GM12875 (cell line): ENCODE results near the gene PRODH2.

Experiments
- H3K4me3 ChIP-seq: one replicate; pipeline ENCODE4 v1.5.1; 2011; ENCODE audit warnings: low read depth, low read length, control low read depth
- TF ChIP-seq, protein P1 (sequence below): IDR thresholded peaks from 2 replicates; pipeline ENCODE4 v1.5.1; 2011; ENCODE audit warnings: low read depth, mild to moderate bottlenecking, control low read depth, inconsistent platforms, low read length, moderate library complexity, borderline replicate concordance; ENCODE audit not compliant: insufficient read depth

Gene PRODH2

DNA sequence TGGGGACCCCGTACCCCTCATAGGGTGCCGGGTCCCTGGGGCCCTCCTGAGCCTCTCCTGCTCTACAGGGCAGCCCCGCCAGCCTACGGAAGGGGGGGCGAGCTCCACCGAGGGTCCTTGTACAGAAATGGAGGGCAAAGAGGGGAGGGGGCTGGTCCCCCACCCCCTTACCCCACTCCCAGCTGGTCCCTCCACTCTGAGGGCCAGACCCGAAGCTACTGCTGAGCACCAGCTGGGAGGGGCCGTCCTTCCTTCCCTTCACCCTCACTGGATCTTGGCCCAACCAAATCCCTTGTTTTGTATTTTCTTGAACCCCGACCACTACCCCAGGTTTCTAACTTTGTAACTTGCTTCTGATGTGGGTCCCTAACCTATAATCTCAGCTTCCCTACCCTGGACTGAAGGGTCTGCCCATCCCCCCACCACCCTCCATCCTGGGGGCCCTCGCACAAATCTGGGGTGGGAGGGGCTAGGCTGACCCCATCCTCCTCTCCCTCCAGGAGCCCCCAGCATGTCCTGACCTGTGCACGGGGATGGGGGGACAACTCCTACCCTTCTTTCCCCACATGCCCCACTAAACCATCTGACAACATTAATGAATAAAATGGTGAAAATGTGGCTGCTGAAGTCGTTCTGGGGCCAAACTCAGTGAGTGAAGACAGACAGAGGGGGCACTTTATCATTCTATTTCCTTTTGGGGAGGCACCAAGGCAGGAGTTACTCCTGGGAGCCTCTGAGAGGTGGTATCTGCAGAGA is 24.3 kb downstream of the PRODH2 start:
- TF ChIP-seq, protein P1, sequence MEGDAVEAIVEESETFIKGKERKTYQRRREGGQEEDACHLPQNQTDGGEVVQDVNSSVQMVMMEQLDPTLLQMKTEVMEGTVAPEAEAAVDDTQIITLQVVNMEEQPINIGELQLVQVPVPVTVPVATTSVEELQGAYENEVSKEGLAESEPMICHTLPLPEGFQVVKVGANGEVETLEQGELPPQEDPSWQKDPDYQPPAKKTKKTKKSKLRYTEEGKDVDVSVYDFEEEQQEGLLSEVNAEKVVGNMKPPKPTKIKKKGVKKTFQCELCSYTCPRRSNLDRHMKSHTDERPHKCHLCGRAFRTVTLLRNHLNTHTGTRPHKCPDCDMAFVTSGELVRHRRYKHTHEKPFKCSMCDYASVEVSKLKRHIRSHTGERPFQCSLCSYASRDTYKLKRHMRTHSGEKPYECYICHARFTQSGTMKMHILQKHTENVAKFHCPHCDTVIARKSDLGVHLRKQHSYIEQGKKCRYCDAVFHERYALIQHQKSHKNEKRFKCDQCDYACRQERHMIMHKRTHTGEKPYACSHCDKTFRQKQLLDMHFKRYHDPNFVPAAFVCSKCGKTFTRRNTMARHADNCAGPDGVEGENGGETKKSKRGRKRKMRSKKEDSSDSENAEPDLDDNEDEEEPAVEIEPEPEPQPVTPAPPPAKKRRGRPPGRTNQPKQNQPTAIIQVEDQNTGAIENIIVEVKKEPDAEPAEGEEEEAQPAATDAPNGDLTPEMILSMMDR, result no peak
- H3K4me3 ChIP-seq, result no peak overlapping the region

DNA sequence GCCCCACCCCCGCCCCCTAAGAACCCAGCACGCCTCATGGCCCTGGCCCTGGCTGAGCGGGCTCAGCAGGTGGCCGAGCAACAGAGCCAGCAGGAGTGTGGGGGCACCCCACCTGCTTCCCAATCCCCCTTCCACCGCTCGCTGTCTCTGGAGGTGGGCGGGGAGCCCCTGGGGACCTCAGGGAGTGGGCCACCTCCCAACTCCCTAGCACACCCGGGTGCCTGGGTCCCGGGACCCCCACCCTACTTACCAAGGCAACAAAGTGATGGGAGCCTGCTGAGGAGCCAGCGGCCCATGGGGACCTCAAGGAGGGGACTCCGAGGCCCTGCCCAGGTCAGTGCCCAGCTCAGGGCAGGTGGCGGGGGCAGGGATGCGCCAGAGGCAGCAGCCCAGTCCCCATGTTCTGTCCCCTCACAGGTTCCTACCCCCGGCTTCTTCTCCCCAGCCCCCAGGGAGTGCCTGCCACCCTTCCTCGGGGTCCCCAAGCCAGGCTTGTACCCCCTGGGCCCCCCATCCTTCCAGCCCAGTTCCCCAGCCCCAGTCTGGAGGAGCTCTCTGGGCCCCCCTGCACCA is 25.3 kb downstream of the PRODH2 start:
- no peak overlapping the region for H3K4me3 ChIP-seq
- TF ChIP-seq, protein P1, result no peak

DNA sequence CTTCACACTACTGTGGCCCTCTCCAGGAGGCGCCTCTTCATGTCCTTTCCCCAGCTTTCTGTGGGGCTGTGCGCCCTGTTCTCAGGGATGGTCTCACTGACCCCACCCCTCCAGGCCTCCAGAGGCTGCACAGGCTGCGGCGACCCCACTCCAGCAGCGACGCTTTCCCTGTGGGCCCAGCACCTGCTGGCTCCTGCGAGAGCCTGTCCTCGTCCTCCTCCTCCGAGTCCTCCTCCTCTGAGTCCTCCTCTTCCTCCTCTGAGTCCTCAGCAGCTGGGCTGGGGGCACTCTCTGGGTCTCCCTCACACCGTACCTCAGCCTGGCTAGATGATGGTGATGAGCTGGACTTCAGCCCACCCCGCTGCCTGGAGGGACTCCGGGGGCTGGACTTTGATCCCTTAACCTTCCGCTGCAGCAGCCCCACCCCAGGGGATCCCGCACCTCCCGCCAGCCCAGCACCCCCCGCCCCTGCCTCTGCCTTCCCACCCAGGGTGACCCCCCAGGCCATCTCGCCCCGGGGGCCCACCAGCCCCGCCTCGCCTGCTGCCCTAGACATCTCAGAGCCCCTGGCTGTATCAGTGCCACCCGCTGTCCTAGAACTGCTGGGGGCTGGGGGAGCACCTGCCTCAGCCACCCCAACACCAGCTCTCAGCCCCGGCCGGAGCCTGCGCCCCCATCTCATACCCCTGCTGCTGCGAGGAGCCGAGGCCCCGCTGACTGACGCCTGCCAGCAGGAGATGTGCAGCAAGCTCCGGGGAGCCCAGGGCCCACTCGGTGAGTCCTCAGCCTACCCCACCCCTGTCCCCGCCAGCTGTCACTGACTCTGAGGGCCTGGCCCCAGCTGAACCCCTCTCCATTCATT is 26.1 kb downstream of the PRODH2 start:
- TF ChIP-seq, protein P1, result no peak
- no peak overlapping the region for H3K4me3 ChIP-seq

DNA sequence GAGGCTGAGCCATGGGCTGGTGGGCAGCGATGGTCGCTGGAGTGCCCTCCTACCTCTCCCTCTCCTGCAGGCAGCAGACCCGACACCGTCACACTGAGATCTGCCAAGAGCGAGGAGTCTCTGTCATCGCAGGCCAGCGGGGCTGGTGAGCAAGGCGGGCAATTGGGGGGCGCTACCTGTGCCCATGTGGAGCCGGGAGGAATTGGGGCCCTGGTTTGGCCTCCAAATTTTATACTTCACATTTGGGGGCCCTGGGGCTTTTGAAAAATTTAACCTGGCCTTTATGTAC is 27.4 kb downstream of the PRODH2 start:
- TF ChIP-seq, protein P1, result no peak

DNA sequence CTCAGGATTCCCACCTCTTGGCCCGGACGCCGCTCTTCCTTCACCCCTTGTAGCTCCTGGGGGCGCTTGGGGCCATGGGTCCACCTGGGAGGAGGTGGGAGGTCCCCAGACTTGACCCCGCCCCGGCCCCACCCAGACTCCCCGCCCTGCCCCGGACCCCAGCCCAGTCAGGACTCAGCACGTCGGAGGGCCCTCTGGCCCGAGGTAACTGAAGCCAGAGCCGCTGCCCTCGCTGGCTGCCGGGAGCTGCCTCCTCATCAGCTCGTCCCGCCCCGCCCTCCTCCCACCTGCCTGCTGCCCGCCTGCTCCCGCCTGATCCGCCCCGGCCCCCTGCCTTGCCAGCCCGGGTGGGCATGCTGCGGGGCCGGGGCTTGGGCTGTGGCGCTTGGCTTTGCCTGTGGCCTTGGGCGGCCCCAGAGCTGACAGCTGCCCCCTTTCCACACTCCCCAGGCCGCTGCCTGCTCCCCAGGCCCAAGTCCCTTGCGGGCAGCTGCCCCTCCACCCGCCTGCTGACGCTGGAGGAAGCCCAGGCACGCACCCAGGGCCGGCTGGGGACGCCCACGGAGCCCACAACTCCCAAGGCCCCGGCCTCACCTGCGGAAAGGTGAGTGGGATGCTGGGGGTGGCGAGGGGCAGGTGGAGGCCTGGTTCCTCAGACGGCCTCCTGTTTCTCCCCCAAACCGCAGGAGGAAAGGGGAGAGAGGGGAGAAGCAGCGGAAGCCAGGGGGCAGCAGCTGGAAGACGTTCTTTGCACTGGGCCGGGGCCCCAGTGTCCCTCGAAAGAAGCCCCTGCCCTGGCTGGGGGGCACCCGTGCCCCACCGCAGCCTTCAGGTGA is 27.9 kb downstream of the PRODH2 start:
- no peak overlapping the region for H3K4me3 ChIP-seq
- TF ChIP-seq, protein P1, result no peak

More for the DNA sequence above, 27.4 kb downstream of the PRODH2 start:
- no peak overlapping the region for H3K4me3 ChIP-seq

DNA sequence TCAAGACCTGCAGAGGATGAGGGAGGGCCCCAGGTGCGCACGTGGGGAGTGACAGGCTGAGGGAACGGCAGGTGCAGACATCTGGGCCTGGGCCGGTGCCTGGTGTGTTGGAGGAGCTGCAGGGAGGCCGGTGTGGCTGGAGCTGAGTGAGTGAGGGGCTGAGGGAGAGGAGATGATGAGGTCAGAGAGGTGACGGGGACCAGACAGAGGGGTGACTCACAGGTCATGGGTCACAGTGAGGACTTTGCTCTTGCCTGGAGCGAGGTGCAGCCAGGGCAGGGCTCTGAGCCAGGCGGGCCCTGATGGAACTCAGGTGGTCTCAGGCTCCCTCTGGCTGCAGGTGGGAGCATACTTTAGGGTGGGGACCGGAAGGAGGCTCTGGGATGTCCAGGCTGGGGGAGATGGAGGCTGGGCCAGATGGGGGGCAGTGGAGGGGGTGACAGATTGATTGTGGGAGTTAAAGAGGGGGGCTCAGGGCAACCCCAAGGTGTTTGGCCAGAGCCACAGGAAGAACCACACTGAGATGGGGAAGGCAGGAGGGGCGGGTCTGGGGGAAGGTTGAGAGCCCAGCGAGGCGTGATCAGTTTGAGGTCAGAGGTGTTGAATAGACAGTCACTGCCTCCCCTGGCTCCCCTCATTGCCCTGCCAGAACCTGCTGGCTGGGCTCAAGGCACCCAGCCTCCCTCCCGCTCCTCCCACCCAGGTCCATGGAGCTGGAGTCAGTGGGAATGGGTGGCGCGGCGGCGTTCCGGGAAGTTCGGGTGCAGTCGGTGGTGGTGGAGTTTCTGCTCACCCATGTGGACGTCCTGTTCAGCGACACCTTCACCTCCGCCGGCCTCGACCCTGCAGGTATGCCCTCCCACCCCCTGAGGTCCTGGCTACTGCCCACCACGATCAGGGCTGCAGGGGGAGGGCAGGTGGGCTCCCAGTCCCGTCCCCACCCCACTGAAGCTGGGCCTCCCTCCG is 28.9 kb downstream of the PRODH2 start:
- TF ChIP-seq, protein P1, result no peak
- H3K4me3 ChIP-seq, result no peak overlapping the region
